GM23338 (cell line): Measurements from ENCODE around the gene RFX8. TPM values are rescaled to one million over a fixed set of nuclear protein-coding genes. Genes with fewer than 3 reads are reported as not detected.

ENCODE experiments used
- ATAC-seq: fragments of 200-7000 bp; cut with Tn5 transposase; 3 replicates; pipeline ENCODE4 v1.9.1; 2020
- DNase-seq: peaks from one replicate; pipeline ENCODE4 v3.0.0-alpha.2; 2015; ENCODE audit warnings: low spot score
- H2AFZ ChIP-seq: fragments of 200-600 bp; sonication (generic); 2 replicates; pipeline ENCODE4 v1.8.0; 2016; ENCODE audit warnings: antibody characterized with exemption, mild to moderate bottlenecking, moderate library complexity
- H3F3A ChIP-seq: fragments of 200-600 bp; sonication (generic); replicated peaks from 2 replicates; pipeline ENCODE4 v1.8.0; 2017; ENCODE audit warnings: antibody characterized with exemption, mixed run types, low read depth
- H3K27ac ChIP-seq: fragments of 200-600 bp; sonication (generic); 2 replicates; pipeline ENCODE4 v1.6.1; 2016; ENCODE audit warnings: low read depth
- H3K27me3 ChIP-seq: fragments of 200-600 bp; sonication (generic); 2 replicates; pipeline ENCODE4 v1.8.0; 2016; ENCODE audit warnings: mild to moderate bottlenecking, mixed run types, moderate library complexity; ENCODE audit not compliant: insufficient read depth
- H3K36me3 ChIP-seq: fragments of 200-600 bp; sonication (generic); 2 replicates; pipeline ENCODE4 v1.8.0; 2016; ENCODE audit warnings: mild to moderate bottlenecking; ENCODE audit not compliant: insufficient read depth
- H3K4me1 ChIP-seq: fragments of 200-600 bp; sonication (generic); 2 replicates; pipeline ENCODE4 v1.8.0; 2016; ENCODE audit warnings: mild to moderate bottlenecking, moderate library complexity; ENCODE audit not compliant: insufficient read depth
- H3K4me2 ChIP-seq: fragments of 200-600 bp; sonication (generic); 2 replicates; pipeline ENCODE4 v1.7.1; 2017; ENCODE audit warnings: mixed run types
- H3K4me3 ChIP-seq: fragments of 200-600 bp; sonication (generic); 2 replicates; pipeline ENCODE4 v1.6.1; 2016; ENCODE audit warnings: mixed run types
- H3K79me2 ChIP-seq: fragments of 200-600 bp; sonication (generic); replicated peaks from 2 replicates; pipeline ENCODE4 v1.8.0; 2017; ENCODE audit warnings: mild to moderate bottlenecking; ENCODE audit not compliant: insufficient read depth
- H3K9me2 ChIP-seq: fragments of 200-600 bp; sonication (generic); 2 replicates; pipeline ENCODE4 v1.8.0; 2017; ENCODE audit not compliant: insufficient read depth
- H4K20me1 ChIP-seq: fragments of 200-600 bp; sonication (generic); replicated peaks from 2 replicates; pipeline ENCODE4 v1.8.0; 2017; ENCODE audit warnings: mild to moderate bottlenecking; ENCODE audit not compliant: insufficient read depth
- H3K27ac Mint-ChIP-seq: 2 replicates; pipeline ENCODE4 v1.8.0; 2020; ENCODE audit warnings: inconsistent platforms, mild to moderate bottlenecking, moderate library complexity, mixed read lengths
- H3K27me3 Mint-ChIP-seq: 3 replicates; pipeline ENCODE4 v1.8.0; 2022; ENCODE audit warnings: low read depth, mild to moderate bottlenecking, moderate library complexity, mixed read lengths, inconsistent platforms; ENCODE audit not compliant: insufficient read depth, poor library complexity
- H3K36me3 Mint-ChIP-seq: 3 replicates; pipeline ENCODE4 v1.8.0; 2021; ENCODE audit warnings: low read depth, mild to moderate bottlenecking, inconsistent platforms, moderate library complexity, mixed read lengths
- H3K4me1 Mint-ChIP-seq: 3 replicates; pipeline ENCODE4 v1.8.0; 2020; ENCODE audit warnings: mild to moderate bottlenecking, inconsistent platforms, mixed read lengths
- H3K4me3 Mint-ChIP-seq: 3 replicates; pipeline ENCODE4 v1.8.0; 2021; ENCODE audit warnings: moderate library complexity, mild to moderate bottlenecking, inconsistent platforms, mixed read lengths
- H3K9me3 Mint-ChIP-seq: 3 replicates; pipeline ENCODE4 v1.8.0; 2020; ENCODE audit warnings: moderate library complexity, mild to moderate bottlenecking, inconsistent platforms, mixed read lengths
- CREB1 ChIP-seq: fragments of 250-450 bp; sonication (Bioruptor Pico); IDR thresholded peaks from 2 replicates; pipeline ENCODE4 v1.5.0; 2020; ENCODE audit warnings: low read depth, mild to moderate bottlenecking, moderate library complexity
- EZH2 ChIP-seq: fragments of 200-600 bp; sonication (generic); IDR thresholded peaks from one replicate; pipeline ENCODE4 v1.8.0; 2017; ENCODE audit warnings: antibody characterized with exemption, mild to moderate bottlenecking, low read depth; ENCODE audit not compliant: unreplicated experiment
- EZH2phosphoT487 ChIP-seq: fragments of 200-600 bp; sonication (generic); IDR thresholded peaks from one replicate; pipeline ENCODE4 v1.8.1; 2018; ENCODE audit warnings: antibody characterized with exemption; ENCODE audit not compliant: unreplicated experiment
- JUNB ChIP-seq: IDR thresholded peaks from one replicate; pipeline ENCODE4 v1.6.1; 2016; ENCODE audit warnings: antibody characterized with exemption; ENCODE audit not compliant: unreplicated experiment
- POLR2AphosphoS5 ChIP-seq: IDR thresholded peaks from 2 replicates; pipeline ENCODE4 v1.6.1; 2016; ENCODE audit warnings: antibody characterized with exemption, low read depth
- STAT1 ChIP-seq: IDR thresholded peaks from one replicate; pipeline ENCODE4 v1.6.1; 2016; ENCODE audit warnings: antibody characterized with exemption; ENCODE audit not compliant: unreplicated experiment
- ZNF114 ChIP-seq: fragments of 250-450 bp; sonication (Bioruptor Pico); IDR thresholded peaks from 2 replicates; pipeline ENCODE4 v1.5.0; 2020; ENCODE audit warnings: mild to moderate bottlenecking, moderate library complexity
- ZNF331 ChIP-seq: fragments of 250-450 bp; sonication (Bioruptor Pico); IDR thresholded peaks from 2 replicates; pipeline ENCODE4 v1.5.0; 2020; ENCODE audit warnings: low read depth, mild to moderate bottlenecking, moderate library complexity
- polyA plus RNA-seq: library from polyadenylated mRNA; unstranded; fragments of >200 nt; fragmentation: Nextera tagmentation; extraction: Ambion mirVana; gene quantifications from 2 replicates; pipeline ENCODE4 v1.2.1, GENCODE V29; 2016
- total RNA-seq: library from RNA; depleted of rRNA; stranded (reverse); fragments of >200 nt; shearing (Covaris generic); gene quantifications from 2 replicates; pipeline ENCODE4 v1.2.3, GENCODE V29; 2014
- TF ChIP-seq, protein P1 (sequence below): IDR thresholded peaks from one replicate; pipeline ENCODE4 v1.6.1; 2018; ENCODE audit warnings: antibody characterized with exemption; ENCODE audit not compliant: unreplicated experiment
- TF ChIP-seq, protein P2 (sequence below): IDR thresholded peaks from 2 replicates; pipeline ENCODE4 v1.6.1; 2016; ENCODE audit warnings: antibody characterized with exemption
- TF ChIP-seq, protein P3 (sequence below): fragments of 250-450 bp; sonication (Bioruptor Pico); IDR thresholded peaks from 2 replicates; pipeline ENCODE4 v1.5.0; 2020; ENCODE audit warnings: mild to moderate bottlenecking, moderate library complexity
- TF ChIP-seq, protein P4 (sequence below), 2 experiments: fragments of 200-600 bp in 1 of 2; sonication (generic) in 1 of 2; conservative IDR thresholded peaks; 2 replicates each; pipeline versions ENCODE4 v1.5.1 to v1.6.1; 2016 to 2017; ENCODE audit warnings: antibody characterized with exemption in 2 of 2, low read depth in 2 of 2, mild to moderate bottlenecking in 2 of 2, moderate library complexity in 1 of 2

The RFX8 gene
- total and polyA plus RNA-seq, 2 experiments from 2014 or later = 0.65 to 1.5 TPM

DNA sequence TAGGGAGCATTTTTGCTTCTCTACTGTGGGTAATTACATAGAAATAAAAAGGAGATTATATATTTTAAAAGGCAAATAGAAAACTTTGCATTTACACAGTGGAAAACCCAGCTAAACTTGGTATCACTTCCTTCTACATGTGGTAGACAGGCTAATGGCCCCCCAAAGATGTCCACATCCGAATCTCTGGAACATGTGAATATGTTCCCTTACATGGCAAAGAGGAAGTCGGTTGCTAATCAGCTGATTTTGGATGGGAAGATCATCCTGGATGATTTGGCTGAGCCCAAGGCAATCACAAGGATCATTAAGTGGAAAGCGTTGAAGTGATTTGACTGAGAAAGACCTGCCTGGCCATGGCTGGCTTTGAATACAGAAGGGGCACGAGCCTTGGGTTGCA lies 113.8 kb downstream of the RFX8 start (continued):
- TF ChIP-seq, protein P1, sequence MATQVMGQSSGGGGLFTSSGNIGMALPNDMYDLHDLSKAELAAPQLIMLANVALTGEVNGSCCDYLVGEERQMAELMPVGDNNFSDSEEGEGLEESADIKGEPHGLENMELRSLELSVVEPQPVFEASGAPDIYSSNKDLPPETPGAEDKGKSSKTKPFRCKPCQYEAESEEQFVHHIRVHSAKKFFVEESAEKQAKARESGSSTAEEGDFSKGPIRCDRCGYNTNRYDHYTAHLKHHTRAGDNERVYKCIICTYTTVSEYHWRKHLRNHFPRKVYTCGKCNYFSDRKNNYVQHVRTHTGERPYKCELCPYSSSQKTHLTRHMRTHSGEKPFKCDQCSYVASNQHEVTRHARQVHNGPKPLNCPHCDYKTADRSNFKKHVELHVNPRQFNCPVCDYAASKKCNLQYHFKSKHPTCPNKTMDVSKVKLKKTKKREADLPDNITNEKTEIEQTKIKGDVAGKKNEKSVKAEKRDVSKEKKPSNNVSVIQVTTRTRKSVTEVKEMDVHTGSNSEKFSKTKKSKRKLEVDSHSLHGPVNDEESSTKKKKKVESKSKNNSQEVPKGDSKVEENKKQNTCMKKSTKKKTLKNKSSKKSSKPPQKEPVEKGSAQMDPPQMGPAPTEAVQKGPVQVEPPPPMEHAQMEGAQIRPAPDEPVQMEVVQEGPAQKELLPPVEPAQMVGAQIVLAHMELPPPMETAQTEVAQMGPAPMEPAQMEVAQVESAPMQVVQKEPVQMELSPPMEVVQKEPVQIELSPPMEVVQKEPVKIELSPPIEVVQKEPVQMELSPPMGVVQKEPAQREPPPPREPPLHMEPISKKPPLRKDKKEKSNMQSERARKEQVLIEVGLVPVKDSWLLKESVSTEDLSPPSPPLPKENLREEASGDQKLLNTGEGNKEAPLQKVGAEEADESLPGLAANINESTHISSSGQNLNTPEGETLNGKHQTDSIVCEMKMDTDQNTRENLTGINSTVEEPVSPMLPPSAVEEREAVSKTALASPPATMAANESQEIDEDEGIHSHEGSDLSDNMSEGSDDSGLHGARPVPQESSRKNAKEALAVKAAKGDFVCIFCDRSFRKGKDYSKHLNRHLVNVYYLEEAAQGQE = no peak
- TF ChIP-seq CREB1 (CRISPR knock-in tag) (no peak), STAT1 (no peak)
- TF ChIP-seq, protein P2, sequence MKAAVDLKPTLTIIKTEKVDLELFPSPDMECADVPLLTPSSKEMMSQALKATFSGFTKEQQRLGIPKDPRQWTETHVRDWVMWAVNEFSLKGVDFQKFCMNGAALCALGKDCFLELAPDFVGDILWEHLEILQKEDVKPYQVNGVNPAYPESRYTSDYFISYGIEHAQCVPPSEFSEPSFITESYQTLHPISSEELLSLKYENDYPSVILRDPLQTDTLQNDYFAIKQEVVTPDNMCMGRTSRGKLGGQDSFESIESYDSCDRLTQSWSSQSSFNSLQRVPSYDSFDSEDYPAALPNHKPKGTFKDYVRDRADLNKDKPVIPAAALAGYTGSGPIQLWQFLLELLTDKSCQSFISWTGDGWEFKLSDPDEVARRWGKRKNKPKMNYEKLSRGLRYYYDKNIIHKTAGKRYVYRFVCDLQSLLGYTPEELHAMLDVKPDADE = no peak

DNA sequence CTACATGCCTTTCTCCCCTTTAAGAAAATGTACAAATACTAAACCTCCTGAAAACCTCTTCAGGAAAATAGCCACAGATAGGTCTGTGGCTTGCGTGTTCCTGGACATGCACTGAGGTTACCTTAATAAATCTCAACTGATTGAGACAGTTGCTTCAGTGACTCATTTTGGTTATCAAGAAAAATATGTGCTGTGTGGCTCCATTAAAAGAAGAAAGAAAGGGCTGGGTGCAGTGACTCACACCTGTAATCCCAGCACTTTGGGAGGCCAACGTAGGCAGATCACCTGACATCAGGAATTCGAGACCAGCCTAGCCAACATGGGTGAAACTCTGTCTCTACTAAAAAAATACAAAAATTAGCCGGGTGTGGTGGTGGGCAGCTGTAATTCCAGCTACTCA lies 114.7 kb downstream of the RFX8 start:
- H3K27ac Mint-ChIP-seq = no peak overlapping the region
- no peak overlapping the region for H3K4me2 ChIP-seq
- DNase-seq = no peak
- TF ChIP-seq JUNB (no peak), POLR2AphosphoS5 (no peak), ZNF114 (no peak), EZH2phosphoT487 (no peak), CREB1 (CRISPR knock-in tag) (no peak), ZNF331 (CRISPR knock-in tag) (no peak), EZH2 (no peak), STAT1 (no peak)
- TF ChIP-seq, protein P3, sequence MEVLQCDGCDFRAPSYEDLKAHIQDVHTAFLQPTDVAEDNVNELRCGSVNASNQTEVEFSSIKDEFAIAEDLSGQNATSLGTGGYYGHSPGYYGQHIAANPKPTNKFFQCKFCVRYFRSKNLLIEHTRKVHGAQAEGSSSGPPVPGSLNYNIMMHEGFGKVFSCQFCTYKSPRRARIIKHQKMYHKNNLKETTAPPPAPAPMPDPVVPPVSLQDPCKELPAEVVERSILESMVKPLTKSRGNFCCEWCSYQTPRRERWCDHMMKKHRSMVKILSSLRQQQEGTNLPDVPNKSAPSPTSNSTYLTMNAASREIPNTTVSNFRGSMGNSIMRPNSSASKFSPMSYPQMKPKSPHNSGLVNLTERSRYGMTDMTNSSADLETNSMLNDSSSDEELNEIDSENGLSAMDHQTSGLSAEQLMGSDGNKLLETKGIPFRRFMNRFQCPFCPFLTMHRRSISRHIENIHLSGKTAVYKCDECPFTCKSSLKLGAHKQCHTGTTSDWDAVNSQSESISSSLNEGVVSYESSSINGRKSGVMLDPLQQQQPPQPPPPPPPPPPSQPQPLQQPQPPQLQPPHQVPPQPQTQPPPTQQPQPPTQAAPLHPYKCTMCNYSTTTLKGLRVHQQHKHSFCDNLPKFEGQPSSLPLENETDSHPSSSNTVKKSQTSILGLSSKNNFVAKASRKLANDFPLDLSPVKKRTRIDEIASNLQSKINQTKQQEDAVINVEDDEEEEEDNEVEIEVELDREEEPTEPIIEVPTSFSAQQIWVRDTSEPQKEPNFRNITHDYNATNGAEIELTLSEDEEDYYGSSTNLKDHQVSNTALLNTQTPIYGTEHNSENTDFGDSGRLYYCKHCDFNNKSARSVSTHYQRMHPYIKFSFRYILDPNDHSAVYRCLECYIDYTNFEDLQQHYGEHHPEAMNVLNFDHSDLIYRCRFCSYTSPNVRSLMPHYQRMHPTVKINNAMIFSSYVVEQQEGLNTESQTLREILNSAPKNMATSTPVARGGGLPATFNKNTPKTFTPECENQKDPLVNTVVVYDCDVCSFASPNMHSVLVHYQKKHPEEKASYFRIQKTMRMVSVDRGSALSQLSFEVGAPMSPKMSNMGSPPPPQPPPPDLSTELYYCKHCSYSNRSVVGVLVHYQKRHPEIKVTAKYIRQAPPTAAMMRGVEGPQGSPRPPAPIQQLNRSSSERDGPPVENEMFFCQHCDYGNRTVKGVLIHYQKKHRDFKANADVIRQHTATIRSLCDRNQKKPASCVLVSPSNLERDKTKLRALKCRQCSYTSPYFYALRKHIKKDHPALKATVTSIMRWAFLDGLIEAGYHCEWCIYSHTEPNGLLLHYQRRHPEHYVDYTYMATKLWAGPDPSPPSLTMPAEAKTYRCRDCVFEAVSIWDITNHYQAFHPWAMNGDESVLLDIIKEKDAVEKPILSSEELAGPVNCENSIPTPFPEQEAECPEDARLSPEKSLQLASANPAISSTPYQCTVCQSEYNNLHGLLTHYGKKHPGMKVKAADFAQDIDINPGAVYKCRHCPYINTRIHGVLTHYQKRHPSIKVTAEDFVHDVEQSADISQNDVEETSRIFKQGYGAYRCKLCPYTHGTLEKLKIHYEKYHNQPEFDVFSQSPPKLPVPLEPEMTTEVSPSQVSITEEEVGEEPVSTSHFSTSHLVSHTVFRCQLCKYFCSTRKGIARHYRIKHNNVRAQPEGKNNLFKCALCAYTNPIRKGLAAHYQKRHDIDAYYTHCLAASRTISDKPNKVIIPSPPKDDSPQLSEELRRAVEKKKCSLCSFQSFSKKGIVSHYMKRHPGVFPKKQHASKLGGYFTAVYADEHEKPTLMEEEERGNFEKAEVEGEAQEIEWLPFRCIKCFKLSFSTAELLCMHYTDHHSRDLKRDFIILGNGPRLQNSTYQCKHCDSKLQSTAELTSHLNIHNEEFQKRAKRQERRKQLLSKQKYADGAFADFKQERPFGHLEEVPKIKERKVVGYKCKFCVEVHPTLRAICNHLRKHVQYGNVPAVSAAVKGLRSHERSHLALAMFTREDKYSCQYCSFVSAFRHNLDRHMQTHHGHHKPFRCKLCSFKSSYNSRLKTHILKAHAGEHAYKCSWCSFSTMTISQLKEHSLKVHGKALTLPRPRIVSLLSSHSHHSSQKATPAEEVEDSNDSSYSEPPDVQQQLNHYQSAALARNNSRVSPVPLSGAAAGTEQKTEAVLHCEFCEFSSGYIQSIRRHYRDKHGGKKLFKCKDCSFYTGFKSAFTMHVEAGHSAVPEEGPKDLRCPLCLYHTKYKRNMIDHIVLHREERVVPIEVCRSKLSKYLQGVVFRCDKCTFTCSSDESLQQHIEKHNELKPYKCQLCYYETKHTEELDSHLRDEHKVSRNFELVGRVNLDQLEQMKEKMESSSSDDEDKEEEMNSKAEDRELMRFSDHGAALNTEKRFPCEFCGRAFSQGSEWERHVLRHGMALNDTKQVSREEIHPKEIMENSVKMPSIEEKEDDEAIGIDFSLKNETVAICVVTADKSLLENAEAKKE = no peak
- TF ChIP-seq, protein P4, sequence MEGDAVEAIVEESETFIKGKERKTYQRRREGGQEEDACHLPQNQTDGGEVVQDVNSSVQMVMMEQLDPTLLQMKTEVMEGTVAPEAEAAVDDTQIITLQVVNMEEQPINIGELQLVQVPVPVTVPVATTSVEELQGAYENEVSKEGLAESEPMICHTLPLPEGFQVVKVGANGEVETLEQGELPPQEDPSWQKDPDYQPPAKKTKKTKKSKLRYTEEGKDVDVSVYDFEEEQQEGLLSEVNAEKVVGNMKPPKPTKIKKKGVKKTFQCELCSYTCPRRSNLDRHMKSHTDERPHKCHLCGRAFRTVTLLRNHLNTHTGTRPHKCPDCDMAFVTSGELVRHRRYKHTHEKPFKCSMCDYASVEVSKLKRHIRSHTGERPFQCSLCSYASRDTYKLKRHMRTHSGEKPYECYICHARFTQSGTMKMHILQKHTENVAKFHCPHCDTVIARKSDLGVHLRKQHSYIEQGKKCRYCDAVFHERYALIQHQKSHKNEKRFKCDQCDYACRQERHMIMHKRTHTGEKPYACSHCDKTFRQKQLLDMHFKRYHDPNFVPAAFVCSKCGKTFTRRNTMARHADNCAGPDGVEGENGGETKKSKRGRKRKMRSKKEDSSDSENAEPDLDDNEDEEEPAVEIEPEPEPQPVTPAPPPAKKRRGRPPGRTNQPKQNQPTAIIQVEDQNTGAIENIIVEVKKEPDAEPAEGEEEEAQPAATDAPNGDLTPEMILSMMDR (conservative IDR thresholded peaks at IDR 0.05; ENCODE audit: low read depth in 2 of 2) = no peak

More for the DNA sequence above, 114.7 kb downstream of the RFX8 start:
- Mint-ChIP-seq H3K36me3 (no peaks in the 10 kb centered on the region), H3K4me1 (peaks cover 31% of the 10 kb centered on the region), H3K27me3 (peaks cover 5% of the 10 kb centered on the region), H3K9me3 (no peaks in the 10 kb centered on the region), H3K4me3 (no peak overlapping the region)
- H3K9me2 ChIP-seq = no peaks in the 10 kb centered on the region
- H4K20me1 ChIP-seq = no peaks in the 10 kb centered on the region
- H2AFZ ChIP-seq = no peak overlapping the region
- H3K36me3 ChIP-seq = no peaks in the 10 kb centered on the region
- H3K79me2 ChIP-seq = no peaks in the 10 kb centered on the region
- H3K4me3 ChIP-seq = no peak overlapping the region
- no peaks in the 10 kb centered on the region for H3F3A ChIP-seq
- no peaks in the 10 kb centered on the region for H3K27me3 ChIP-seq
- no peak overlapping the region for H3K27ac ChIP-seq
- ATAC-seq = no peak
- 0 out of 2 replicates have a peak, but pooled peaks cover 6% of the 10 kb centered on the region for H3K4me1 ChIP-seq
